HG03139 (cell line): ENCODE results near the gene PPP1R3F.
"Not testable (repeated sequence)": the region's sequence is repeated elsewhere in the genome, so short reads cannot be mapped to it uniquely, and the experiment has no call there.

ENCODE experiments used
- ATAC-seq: cut with Tn5 transposase; IDR thresholded peaks from one replicate; pipeline ENCODE4 v1.9.1; 2021; ENCODE audit not compliant: unreplicated experiment

PPP1R3F gene

GRCh38 chrX:49308604-49309269 lies 39.1 kb downstream of the PPP1R3F start:
- ATAC-seq, result no peak

DNA sequence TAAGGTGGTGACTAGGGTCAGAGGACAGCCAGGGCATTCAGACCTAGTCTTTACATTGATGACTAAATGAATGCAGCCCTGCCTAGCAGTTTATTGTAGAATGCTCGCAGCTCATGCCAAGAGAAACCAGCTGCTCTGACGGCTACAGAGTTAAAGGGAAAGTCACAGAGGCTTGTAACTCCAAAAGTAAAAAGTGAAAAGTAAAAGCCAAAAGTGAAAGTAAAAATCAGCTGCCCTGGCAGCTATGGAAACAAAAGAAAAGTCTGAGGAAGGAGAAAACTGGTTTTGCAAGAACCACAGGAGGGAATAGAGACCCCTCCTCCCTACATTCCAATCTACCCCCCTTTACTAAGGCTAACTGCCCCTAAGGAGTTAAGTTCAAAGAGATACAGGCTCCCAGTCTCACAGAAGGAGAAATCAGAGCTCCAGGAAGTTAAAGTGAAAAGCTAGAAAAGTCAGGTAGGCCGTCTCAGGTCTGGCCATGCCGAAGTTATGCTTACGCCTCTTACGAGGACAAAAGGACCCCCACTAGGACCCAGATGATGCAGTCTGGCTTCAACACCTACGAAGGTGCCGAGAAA lies 39.9 kb downstream of the PPP1R3F start:
- ATAC-seq, result no peak

DNA sequence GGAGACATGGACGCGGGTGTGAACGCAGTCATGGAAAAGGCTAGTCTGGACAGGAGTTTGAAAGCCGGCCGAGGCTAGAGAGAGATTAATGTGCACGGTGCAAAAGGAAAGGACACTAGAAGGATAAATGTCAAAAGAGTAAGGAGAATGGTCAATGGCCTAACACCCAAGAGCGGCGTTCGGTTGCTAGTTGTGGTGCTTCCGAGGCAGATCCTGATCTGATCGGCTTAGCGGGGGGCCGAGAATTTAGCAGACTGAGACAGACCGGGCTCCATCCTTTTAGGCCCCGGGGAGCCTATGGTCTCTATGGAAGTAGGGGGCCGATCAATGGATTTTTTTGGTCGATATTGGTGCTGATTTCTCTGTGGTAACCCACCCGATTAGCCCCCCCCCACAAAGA lies 40.8 kb downstream of the PPP1R3F start:
- ATAC-seq, result no peak

GRCh38 chrX:49312176-49312575 lies 42.6 kb downstream of the PPP1R3F start:
- ATAC-seq, result no peak

DNA sequence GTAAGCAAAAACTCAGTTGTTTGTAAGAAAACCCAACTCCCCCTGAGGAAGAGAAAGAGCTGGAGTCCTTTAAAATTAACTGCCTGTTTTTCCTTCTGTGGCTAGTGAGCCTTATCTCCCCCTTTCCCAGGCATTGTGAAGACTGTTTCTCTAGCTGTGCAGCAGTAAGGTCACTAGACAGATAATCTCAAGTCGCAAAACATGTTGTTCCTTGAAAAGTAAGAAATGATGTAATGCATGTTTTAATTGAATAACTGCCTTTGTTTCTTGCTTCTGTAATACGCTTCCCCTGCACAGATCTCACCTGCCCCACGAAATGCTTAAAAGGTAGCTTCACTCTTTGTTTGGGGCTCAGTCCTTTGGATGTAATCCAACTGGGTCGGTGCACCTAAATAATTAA lies 46.5 kb downstream of the PPP1R3F start:
- ATAC-seq, result no peak

GRCh38 chrX:49321737-49322136 lies 52.1 kb downstream of the PPP1R3F start, which contains the start of gene GAGE12J:
Gene GAGE12J (plus strand): TSS chrX:49322037. CDS start chrX:49323194, 1,157 bp downstream.
- not testable (repeated sequence) for ATAC-seq

GRCh38 chrX:49322266-49322665 lies 52.7 kb downstream of the PPP1R3F start:
- ATAC-seq, result not testable (repeated sequence)

GRCh38 chrX:49323735-49324134 lies 54.1 kb downstream of the PPP1R3F start:
- not testable (repeated sequence) for ATAC-seq

DNA sequence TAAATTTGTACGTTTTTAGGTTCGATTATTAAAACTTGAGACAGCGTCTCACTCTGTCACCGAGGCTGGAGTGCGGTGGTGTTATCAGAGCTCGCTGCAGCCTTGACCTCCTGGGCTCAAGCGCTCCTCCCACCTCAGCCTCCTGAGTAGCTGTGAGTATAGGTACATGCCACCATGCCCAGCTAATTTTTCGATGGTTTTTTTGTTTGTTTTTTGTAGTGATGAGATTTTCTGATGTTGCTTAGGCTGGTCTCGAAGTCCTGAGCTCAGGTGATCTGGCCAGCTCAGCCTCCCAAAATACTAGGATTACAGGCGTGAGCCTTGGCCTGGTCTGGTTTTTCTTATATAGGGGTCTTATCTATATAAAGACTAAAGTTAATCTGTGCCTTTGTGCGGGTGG lies 60.8 kb downstream of the PPP1R3F start:
- ATAC-seq, result not testable (repeated sequence)

DNA sequence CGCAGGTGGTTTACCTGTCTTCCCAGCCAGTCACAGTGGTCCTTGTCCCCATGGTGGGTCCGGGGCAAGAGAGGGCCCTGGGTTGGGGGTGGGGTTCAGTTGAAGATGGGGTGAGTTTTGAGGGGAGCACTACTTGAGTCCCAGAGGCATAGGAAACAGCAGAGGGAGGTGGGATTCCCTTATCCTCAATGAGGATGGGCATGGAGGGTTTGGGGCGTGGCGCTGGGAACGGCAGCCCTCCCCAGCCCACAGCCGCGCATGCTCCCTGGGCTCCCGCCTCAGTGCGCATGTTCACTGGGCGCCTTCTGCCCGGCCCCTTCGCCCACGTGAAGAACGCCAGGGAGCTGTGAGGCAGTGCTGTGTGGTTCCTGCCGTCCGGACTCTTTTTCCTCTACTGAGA lies 61.7 kb downstream of the PPP1R3F start, which contains the start of gene GAGE13:
TSS of gene GAGE13 (plus strand) at position 301 of the 400 bp plus-strand sequence. CDS start 1,156 bp downstream, outside the sequence.
- ATAC-seq, result not testable (repeated sequence)

DNA sequence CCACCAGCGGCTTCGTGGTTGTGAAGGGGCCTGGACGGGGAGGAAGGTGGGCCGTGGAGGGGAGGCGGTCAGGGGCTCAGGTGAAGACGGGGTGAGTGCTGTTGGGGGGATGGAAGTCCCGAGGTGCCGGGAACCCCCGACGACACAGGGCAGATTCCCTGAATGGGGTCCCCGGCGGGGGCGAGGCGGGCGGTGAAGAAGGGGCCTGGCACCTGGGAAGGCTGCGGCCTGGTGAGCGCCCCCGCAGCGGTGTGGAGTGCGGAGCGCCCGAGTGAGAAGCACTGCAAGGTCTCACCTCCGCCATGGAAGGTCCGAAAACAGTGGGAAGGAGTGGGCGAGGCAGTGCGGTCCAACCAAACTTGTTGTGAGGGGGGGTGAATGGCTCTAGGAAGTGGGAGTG lies 62.2 kb downstream of the PPP1R3F start:
- not testable (repeated sequence) for ATAC-seq
